GM12872 (cell line): Measurements from ENCODE around the gene MFNG.

ENCODE experiments used
- CTCF ChIP-seq: IDR thresholded peaks from 3 replicates; pipeline ENCODE4 v1.5.1; 2011; ENCODE audit warnings: low read depth, mild to moderate bottlenecking, low read length, moderate library complexity; ENCODE audit not compliant: insufficient read depth

MFNG gene

GRCh38 chr22:37517826-37518450 lies 31.8 kb upstream of the MFNG start:
- TF ChIP-seq CTCF: no peak

DNA sequence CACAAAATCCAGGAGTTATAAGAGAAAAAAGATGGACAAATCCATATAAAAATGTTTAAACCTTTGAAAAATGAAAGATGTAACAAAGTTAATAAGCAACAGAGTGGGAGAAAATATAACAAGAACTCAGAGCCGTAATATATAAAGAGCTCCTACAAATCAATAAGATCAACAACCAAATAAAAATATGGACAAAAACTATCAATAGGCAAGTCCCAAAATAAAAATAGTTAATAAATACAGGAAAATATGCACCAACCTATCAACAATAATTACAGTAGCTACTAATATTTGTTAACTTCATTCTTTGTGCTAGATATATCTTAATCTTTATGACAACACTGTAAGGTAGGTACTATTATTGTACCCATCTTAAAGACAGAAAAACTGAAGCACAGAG lies 30.3 kb upstream of the MFNG start:
- TF ChIP-seq CTCF: no peak

DNA sequence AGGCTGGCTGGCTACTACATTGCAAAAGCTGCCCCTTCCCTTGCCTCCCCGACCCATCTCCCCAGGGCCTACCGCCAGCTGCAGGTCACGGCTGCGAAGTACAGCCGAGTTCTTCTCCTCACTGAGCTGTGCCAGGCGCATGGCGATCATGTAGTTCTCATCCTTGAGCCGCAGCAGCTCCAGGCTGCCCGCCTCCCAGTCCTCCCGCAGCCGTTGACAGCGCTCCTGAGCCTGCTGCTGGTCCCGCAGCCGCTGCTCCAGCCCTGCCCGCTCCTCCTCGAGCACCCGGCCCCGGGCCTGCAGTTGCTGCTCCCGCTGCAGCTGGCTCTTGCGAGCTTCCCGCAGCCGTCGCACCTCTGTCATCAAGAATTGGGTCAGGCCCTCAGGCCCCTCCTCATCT lies 29.7 kb upstream of the MFNG start:
- no peak for TF ChIP-seq CTCF

DNA sequence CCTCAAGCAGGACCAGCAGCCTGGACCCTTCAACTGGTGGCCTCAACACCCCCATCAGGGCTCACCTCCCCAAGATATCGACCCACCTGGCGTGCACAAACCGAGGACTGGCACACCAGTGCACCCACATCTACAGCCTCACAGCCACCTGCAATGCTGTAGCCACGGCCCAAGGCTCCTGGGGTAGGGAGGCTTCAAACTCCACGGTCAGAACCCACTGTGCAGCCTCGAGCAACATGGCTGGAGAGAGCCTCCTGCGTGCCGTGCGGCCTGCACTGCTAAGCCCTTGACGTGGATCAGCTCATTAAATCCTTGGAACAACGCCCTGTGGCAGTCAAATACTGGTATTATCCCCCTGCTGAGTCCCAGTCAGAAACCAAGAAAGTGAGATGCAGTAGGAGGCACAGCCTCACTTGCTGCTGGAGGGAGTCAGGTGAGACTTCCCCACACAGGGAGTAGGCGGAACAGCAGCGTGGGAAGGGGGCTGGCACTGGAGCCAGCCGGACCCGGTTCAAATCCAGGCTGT lies 28.4 kb upstream of the MFNG start:
- TF ChIP-seq CTCF: no peak

- TF ChIP-seq CTCF: no peak
These were observed 25.4 kb upstream of the MFNG start for GRCh38 chr22:37511395-37512104.

- no peak for TF ChIP-seq CTCF
These were observed 23.9 kb upstream of the MFNG start for GRCh38 chr22:37510091-37510490.

- no peak for TF ChIP-seq CTCF
These were observed 23.1 kb upstream of the MFNG start for GRCh38 chr22:37509059-37509860.
